ENCODE data around the gene FAM98C. TPM values are rescaled to one million over a fixed set of nuclear protein-coding genes. Genes with fewer than 3 reads are reported as not detected.

Gene FAM98C
- total and polyA plus RNA-seq, 4 donors: 10.5 to 52.3 (median 29.2) TPM

GRCh38 chr19:38375748-38376147, 27.1 kb upstream of the FAM98C start:
- H3K27me3 ChIP-seq (ENCODE audit: control insufficient read depth, insufficient read depth, low read length): no peaks in the 10 kb centered on the region
- peaks cover 21% of the 10 kb centered on the region for H3K4me1 ChIP-seq (ENCODE audit: control insufficient read depth, insufficient read depth, low read length)
- H3K27ac ChIP-seq (ENCODE audit: low read depth, low read length): no peak overlapping the region
- peak overlapping the region; percentile 84 for H3K4me3 ChIP-seq (ENCODE audit: low read depth, low read length)
- no peaks in the 10 kb centered on the region for H3K9me3 ChIP-seq (ENCODE audit: control insufficient read depth, insufficient read depth, low read length)
- WGBS (ENCODE audit: insufficient coverage): no CpG with 5 or more reads among the region's 5 CpGs
- H3K36me3 ChIP-seq (ENCODE audit: control insufficient read depth, insufficient read depth, low read length): peaks cover 47% of the 10 kb centered on the region
- no peak for DNase-seq (ENCODE audit: low read depth in 4 of 6, low spot score in 6 of 6)

- no peak overlapping the region for H3K4me3 ChIP-seq (ENCODE audit: low read depth, low read length)
- H3K9me3 ChIP-seq (ENCODE audit: control insufficient read depth, insufficient read depth, low read length): no peaks in the 10 kb centered on the region
- H3K27me3 ChIP-seq (ENCODE audit: control insufficient read depth, insufficient read depth, low read length): no peaks in the 10 kb centered on the region
- no peak for DNase-seq (ENCODE audit: low read depth in 4 of 6, low spot score in 6 of 6)
- peaks cover 21% of the 10 kb centered on the region for H3K4me1 ChIP-seq (ENCODE audit: control insufficient read depth, insufficient read depth, low read length)
- no peak overlapping the region for H3K27ac ChIP-seq (ENCODE audit: low read depth, low read length)
- WGBS (ENCODE audit: insufficient coverage): 92% methylated on average over 3 of the region's 3 CpGs
- H3K36me3 ChIP-seq (ENCODE audit: control insufficient read depth, insufficient read depth, low read length): peaks cover 56% of the 10 kb centered on the region
Measured at GRCh38 chr19:38376576-38376975, 26.3 kb upstream of the FAM98C start.

- no peak overlapping the region for H3K4me3 ChIP-seq (ENCODE audit: low read depth, low read length)
- no peak for DNase-seq (ENCODE audit: low read depth in 4 of 6, low spot score in 6 of 6)
- WGBS (ENCODE audit: insufficient coverage): 93% methylated on average over 3 of the region's 4 CpGs
- H3K27me3 ChIP-seq (ENCODE audit: control insufficient read depth, insufficient read depth, low read length): no peaks in the 10 kb centered on the region
- H3K36me3 ChIP-seq (ENCODE audit: control insufficient read depth, insufficient read depth, low read length): peaks cover 60% of the 10 kb centered on the region
- H3K27ac ChIP-seq (ENCODE audit: low read depth, low read length): no peak overlapping the region
- no peaks in the 10 kb centered on the region for H3K9me3 ChIP-seq (ENCODE audit: control insufficient read depth, insufficient read depth, low read length)
- peaks cover 21% of the 10 kb centered on the region for H3K4me1 ChIP-seq (ENCODE audit: control insufficient read depth, insufficient read depth, low read length)
Measured at GRCh38 chr19:38377052-38377451, 25.8 kb upstream of the FAM98C start.

- Histone ChIP-seq H3K27ac (ENCODE audit: low read depth, low read length) (no peak overlapping the region), H3K4me1 (ENCODE audit: control insufficient read depth, insufficient read depth, low read length) (peaks cover 17% of the 10 kb centered on the region), H3K9me3 (ENCODE audit: control insufficient read depth, insufficient read depth, low read length) (no peaks in the 10 kb centered on the region), H3K36me3 (ENCODE audit: control insufficient read depth, insufficient read depth, low read length) (peaks cover 78% of the 10 kb centered on the region), H3K4me3 (ENCODE audit: low read depth, low read length) (no peak overlapping the region), H3K27me3 (ENCODE audit: control insufficient read depth, insufficient read depth, low read length) (no peaks in the 10 kb centered on the region)
- DNase-seq (ENCODE audit: low read depth in 4 of 6, low spot score in 6 of 6): no peak
- whole genome bisulfite sequencing (ENCODE audit: insufficient coverage): 89% methylated on average over 7 of the region's 10 CpGs
Measured at GRCh38 chr19:38378866-38379265, 24.0 kb upstream of the FAM98C start.

GRCh38 chr19:38381138-38381537, 21.8 kb upstream of the FAM98C start:
- H3K4me3 ChIP-seq (ENCODE audit: low read depth, low read length): no peak overlapping the region
- 98% methylated on average over 8 of the region's 9 CpGs for WGBS (ENCODE audit: insufficient coverage)
- H3K9me3 ChIP-seq (ENCODE audit: control insufficient read depth, insufficient read depth, low read length): no peaks in the 10 kb centered on the region
- peaks cover 98% of the 10 kb centered on the region for H3K36me3 ChIP-seq (ENCODE audit: control insufficient read depth, insufficient read depth, low read length)
- no peak for DNase-seq (ENCODE audit: low read depth in 4 of 6, low spot score in 6 of 6)
- H3K27me3 ChIP-seq (ENCODE audit: control insufficient read depth, insufficient read depth, low read length): peaks cover 14% of the 10 kb centered on the region
- H3K27ac ChIP-seq (ENCODE audit: low read depth, low read length): no peak overlapping the region
- H3K4me1 ChIP-seq (ENCODE audit: control insufficient read depth, insufficient read depth, low read length): peaks cover 9% of the 10 kb centered on the region

GRCh38 chr19:38383184-38383583, 19.7 kb upstream of the FAM98C start:
- WGBS (ENCODE audit: insufficient coverage): 98% methylated on average over 9 of the region's 10 CpGs
- Histone ChIP-seq H3K4me3 (ENCODE audit: low read depth, low read length) (no peak overlapping the region), H3K9me3 (ENCODE audit: control insufficient read depth, insufficient read depth, low read length) (no peaks in the 10 kb centered on the region)

GRCh38 chr19:38383743-38384142, 19.1 kb upstream of the FAM98C start:
- Histone ChIP-seq H3K36me3 (ENCODE audit: control insufficient read depth, insufficient read depth, low read length) (peaks cover 78% of the 10 kb centered on the region), H3K4me3 (ENCODE audit: low read depth, low read length) (no peak overlapping the region), H3K9me3 (ENCODE audit: control insufficient read depth, insufficient read depth, low read length) (no peaks in the 10 kb centered on the region), H3K4me1 (ENCODE audit: control insufficient read depth, insufficient read depth, low read length) (peaks cover 26% of the 10 kb centered on the region), H3K27me3 (ENCODE audit: control insufficient read depth, insufficient read depth, low read length) (peaks cover 20% of the 10 kb centered on the region), H3K27ac (ENCODE audit: low read depth, low read length) (no peak overlapping the region)
- no peak for DNase-seq (ENCODE audit: low read depth in 4 of 6, low spot score in 6 of 6)
- WGBS (ENCODE audit: insufficient coverage): 100% methylated on average over 1 of the region's 2 CpGs

More at GRCh38 chr19:38383184-38383583, 19.7 kb upstream of the FAM98C start:
- Histone ChIP-seq H3K27ac (ENCODE audit: low read depth, low read length) (no peak overlapping the region), H3K36me3 (ENCODE audit: control insufficient read depth, insufficient read depth, low read length) (peaks cover 84% of the 10 kb centered on the region), H3K27me3 (ENCODE audit: control insufficient read depth, insufficient read depth, low read length) (peaks cover 20% of the 10 kb centered on the region), H3K4me1 (ENCODE audit: control insufficient read depth, insufficient read depth, low read length) (peaks cover 23% of the 10 kb centered on the region)
- no peak for DNase-seq (ENCODE audit: low read depth in 4 of 6, low spot score in 6 of 6)

GRCh38 chr19:38384209-38385027, 18.5 kb upstream of the FAM98C start:
- Histone ChIP-seq H3K27ac (ENCODE audit: low read depth, low read length) (no peak overlapping the region), H3K4me3 (ENCODE audit: low read depth, low read length) (no peak overlapping the region), H3K36me3 (ENCODE audit: control insufficient read depth, insufficient read depth, low read length) (peaks cover 72% of the 10 kb centered on the region), H3K27me3 (ENCODE audit: control insufficient read depth, insufficient read depth, low read length) (peaks cover 25% of the 10 kb centered on the region), H3K9me3 (ENCODE audit: control insufficient read depth, insufficient read depth, low read length) (no peaks in the 10 kb centered on the region), H3K4me1 (ENCODE audit: control insufficient read depth, insufficient read depth, low read length) (peaks cover 32% of the 10 kb centered on the region)
- WGBS (ENCODE audit: insufficient coverage): 82% methylated on average over 9 of the region's 10 CpGs
- peak in 1 of 6 donors; percentile 21 for DNase-seq (ENCODE audit: low read depth in 4 of 6, low spot score in 6 of 6)

- H3K9me3 ChIP-seq (ENCODE audit: control insufficient read depth, insufficient read depth, low read length): no peaks in the 10 kb centered on the region
- WGBS (ENCODE audit: insufficient coverage): 66% methylated on average over 38 of the region's 40 CpGs
- H3K27me3 ChIP-seq (ENCODE audit: control insufficient read depth, insufficient read depth, low read length): peaks cover 25% of the 10 kb centered on the region
- no peak for DNase-seq (ENCODE audit: low read depth in 4 of 6, low spot score in 6 of 6)
- no peak overlapping the region for H3K4me3 ChIP-seq (ENCODE audit: low read depth, low read length)
- peaks cover 39% of the 10 kb centered on the region for H3K4me1 ChIP-seq (ENCODE audit: control insufficient read depth, insufficient read depth, low read length)
- peaks cover 65% of the 10 kb centered on the region for H3K36me3 ChIP-seq (ENCODE audit: control insufficient read depth, insufficient read depth, low read length)
- H3K27ac ChIP-seq (ENCODE audit: low read depth, low read length): no peak overlapping the region
Measured at GRCh38 chr19:38385057-38385803, 17.7 kb upstream of the FAM98C start.

Measured in spinal cord (tissue), 10 donors.